ENCODE data around the gene TEX29.

TEX29 gene

GRCh38 chr13:111323950-111324651 is 3.7 kb downstream of the TEX29 start:
- H3K4me1 ChIP-seq (ENCODE audit: insufficient read depth, low read length), result peaks cover 33% of the 10 kb centered on the region
- H3K4me2 ChIP-seq (ENCODE audit: insufficient read depth, low read length), result peak overlapping the region; percentile 57
- 0 out of 2 replicates have a peak, but pooled peaks cover 7% of the 10 kb centered on the region for H4K20me1 ChIP-seq (ENCODE audit: insufficient read depth, low read length)
- H2AFZ ChIP-seq (ENCODE audit: low read depth, low read length), result peak overlapping the region; percentile 38; the same call in 1 of the 2 replicates
- DNase-seq, result peak; percentile 63
- H3K4me3 ChIP-seq (ENCODE audit: low read depth in 1 of 2, low read length in 2 of 2), result peak overlapping the region in 1 of 2 experiments; percentile 50; a peak in 2 of 4 replicates
- peak overlapping the region; percentile 46; the same call in 1 of the 2 replicates for H3K9ac ChIP-seq (ENCODE audit: low read depth, low read length)
- H3K27me3 ChIP-seq (ENCODE audit: insufficient read depth, low read length, poor library complexity), result no peaks in the 10 kb centered on the region
- no peaks in the 10 kb centered on the region for H3K36me3 ChIP-seq (ENCODE audit: insufficient read depth, low read length)
- no peak for TF ChIP-seq EZH2 (IDR thresholded peaks at IDR 0.05; ENCODE audit: borderline replicate concordance, low read depth, low read length, severe bottlenecking)
- TF ChIP-seq CTCF (IDR thresholded peaks at IDR 0.05; ENCODE audit: borderline replicate concordance, extremely low read depth, low read length, poor library complexity, severe bottlenecking), result no peak
- H3K79me2 ChIP-seq (ENCODE audit: insufficient read depth, low read length), result no peaks in the 10 kb centered on the region
- peak overlapping the region; percentile 59; the same call in 1 of the 2 replicates for H3K27ac ChIP-seq (ENCODE audit: low read length)
- ATAC-seq (ENCODE audit: insufficient read depth, low read depth), result peak; percentile 84
- H3K9me3 ChIP-seq (ENCODE audit: insufficient read depth, low read length, severe bottlenecking), result no peaks in the 10 kb centered on the region

GRCh38 chr13:111324736-111325135 is 4.3 kb downstream of the TEX29 start:
- Histone ChIP-seq H3K4me3 (ENCODE audit: low read depth in 1 of 2, low read length in 2 of 2) (no peak overlapping the region; a peak in 1 of 4 replicates), H3K9me3 (ENCODE audit: insufficient read depth, low read length, severe bottlenecking) (no peaks in the 10 kb centered on the region), H3K36me3 (ENCODE audit: insufficient read depth, low read length) (no peaks in the 10 kb centered on the region), H4K20me1 (ENCODE audit: insufficient read depth, low read length) (0 out of 2 replicates have a peak, but pooled peaks cover 5% of the 10 kb centered on the region), H2AFZ (ENCODE audit: low read depth, low read length) (no peak overlapping the region), H3K9ac (ENCODE audit: low read depth, low read length) (no peak overlapping the region), H3K27me3 (ENCODE audit: insufficient read depth, low read length, poor library complexity) (no peaks in the 10 kb centered on the region), H3K79me2 (ENCODE audit: insufficient read depth, low read length) (no peaks in the 10 kb centered on the region), H3K27ac (ENCODE audit: low read length) (peak overlapping the region; percentile 59; the same call in 1 of the 2 replicates), H3K4me1 (ENCODE audit: insufficient read depth, low read length) (peaks cover 33% of the 10 kb centered on the region), H3K4me2 (ENCODE audit: insufficient read depth, low read length) (peak overlapping the region; percentile 57; the same call in 1 of the 2 replicates)
- ATAC-seq (ENCODE audit: insufficient read depth, low read depth) (no peak), DNase-seq (no peak)
- TF ChIP-seq CTCF (IDR thresholded peaks at IDR 0.05; ENCODE audit: borderline replicate concordance, extremely low read depth, low read length, poor library complexity, severe bottlenecking), result no peak
- no peak for TF ChIP-seq EZH2 (IDR thresholded peaks at IDR 0.05; ENCODE audit: borderline replicate concordance, low read depth, low read length, severe bottlenecking)

- Histone ChIP-seq H2AFZ (ENCODE audit: low read depth, low read length) (no peak overlapping the region), H3K4me3 (ENCODE audit: low read depth in 1 of 2, low read length in 2 of 2) (no peak overlapping the region), H3K27ac (ENCODE audit: low read length) (no peak overlapping the region), H3K36me3 (ENCODE audit: insufficient read depth, low read length) (no peaks in the 10 kb centered on the region), H3K4me1 (ENCODE audit: insufficient read depth, low read length) (peaks cover 33% of the 10 kb centered on the region), H3K4me2 (ENCODE audit: insufficient read depth, low read length) (no peak overlapping the region), H3K9me3 (ENCODE audit: insufficient read depth, low read length, severe bottlenecking) (no peaks in the 10 kb centered on the region), H3K27me3 (ENCODE audit: insufficient read depth, low read length, poor library complexity) (no peaks in the 10 kb centered on the region), H3K79me2 (ENCODE audit: insufficient read depth, low read length) (no peaks in the 10 kb centered on the region), H3K9ac (ENCODE audit: low read depth, low read length) (no peak overlapping the region), H4K20me1 (ENCODE audit: insufficient read depth, low read length) (0 out of 2 replicates have a peak, but pooled peaks cover 5% of the 10 kb centered on the region)
- TF ChIP-seq CTCF (IDR thresholded peaks at IDR 0.05; ENCODE audit: borderline replicate concordance, extremely low read depth, low read length, poor library complexity, severe bottlenecking), result no peak
- no peak for TF ChIP-seq EZH2 (IDR thresholded peaks at IDR 0.05; ENCODE audit: borderline replicate concordance, low read depth, low read length, severe bottlenecking)
- DNase-seq (no peak), ATAC-seq (ENCODE audit: insufficient read depth, low read depth) (no peak)
Measured at GRCh38 chr13:111325146-111325890, 4.9 kb downstream of the TEX29 start.
